ENCODE data around the gene PITPNM2. TPM values are rescaled to one million over a fixed set of nuclear protein-coding genes. Genes with fewer than 3 reads are reported as not detected.

PITPNM2 gene
- total and polyA plus RNA-seq, 9 of the 15 experiments (the other 6 are each of a cell fraction or from before 2014, with no cell fraction given) = 0.03 to 10.8 (median 2.9) TPM

DNA sequence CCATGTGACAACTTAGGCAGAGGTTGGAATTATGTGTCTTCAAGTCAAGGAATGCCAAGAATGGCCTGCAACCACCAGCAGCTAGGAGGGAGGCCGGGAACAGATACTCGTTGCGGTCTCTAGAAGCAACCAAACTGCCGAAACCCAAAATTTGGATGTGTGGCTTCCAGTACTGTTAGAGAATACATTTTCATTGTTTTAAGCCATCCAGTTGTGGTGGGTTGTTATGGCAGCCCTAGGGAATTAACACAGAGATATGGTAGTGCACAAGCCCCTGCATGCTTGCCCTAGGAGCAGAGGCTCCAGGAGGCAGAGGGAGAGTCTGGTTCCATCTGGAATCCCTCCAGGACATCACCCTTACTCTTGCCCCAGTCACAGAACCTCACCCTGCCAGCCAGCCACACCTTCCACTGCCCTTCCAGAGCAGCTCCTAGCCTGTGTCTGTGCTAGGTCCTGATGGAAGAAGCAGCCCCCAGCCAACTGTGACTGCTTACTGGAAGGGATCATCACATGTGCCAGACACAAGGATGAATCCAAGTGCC, 19.5 kb downstream of the PITPNM2 start (continued):
- no peak for TF ChIP-seq PHF8 (IDR thresholded peaks at IDR 0.05; ENCODE audit: borderline replicate concordance, low read length)
- TF ChIP-seq ZBED1 (IDR thresholded peaks at IDR 0.05) = no peak
- TF ChIP-seq, protein P1, sequence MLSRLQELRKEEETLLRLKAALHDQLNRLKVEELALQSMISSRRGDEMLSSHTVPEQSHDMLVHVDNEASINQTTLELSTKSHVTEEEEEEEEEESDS (CRISPR knock-in tag; IDR thresholded peaks at IDR 0.05) = no peak
- TF ChIP-seq NFXL1 (CRISPR knock-in tag; IDR thresholded peaks at IDR 0.05) = no peak

DNA sequence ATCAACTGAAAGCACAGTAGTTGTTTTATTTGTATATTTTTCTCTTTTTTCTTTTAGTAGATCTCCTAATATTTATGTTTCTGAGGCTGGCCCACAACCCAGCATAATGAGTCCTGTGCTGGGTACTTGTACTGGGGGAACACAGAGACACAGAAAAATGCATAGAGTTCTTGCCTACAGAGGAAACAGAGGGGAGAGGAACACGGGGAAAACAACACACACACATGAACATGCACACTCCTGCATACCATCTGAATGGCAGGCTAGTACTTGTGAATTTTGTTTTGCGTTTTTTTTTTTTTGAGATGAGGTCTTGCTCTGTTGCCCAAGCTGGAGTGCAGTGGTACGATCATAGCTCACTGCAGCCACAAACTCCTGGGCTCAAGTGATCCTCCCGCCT, 21.3 kb downstream of the PITPNM2 start:
- H3K9ac ChIP-seq (ENCODE audit: insufficient read depth in 1 of 2, low read depth in 2 of 2, low read length in 2 of 2) = no peak overlapping the region
- WGBS (ENCODE audit: insufficient coverage, low coverage, missing lambda C conversion rate) = 59% methylated on average over 4 of the region's 4 CpGs
- no peak for ATAC-seq
- H2AFZ ChIP-seq (ENCODE audit: low read depth, low read length) = no peak overlapping the region
- no peak for DNase-seq (ENCODE audit: extremely low read depth in 1 of 4, low spot score in 3 of 4)
- peaks cover 13 to 24% of the 10 kb centered on the region in 2 experiments; a peak in 4 of 5 replicates for H3K4me1 ChIP-seq (replicated peaks in 1 of 2; ENCODE audit: control insufficient read depth in 2 of 2, insufficient read depth in 2 of 2, low read length in 2 of 2)
- H3K27me3 ChIP-seq (ENCODE audit: control insufficient read depth in 2 of 2, insufficient read depth in 2 of 2, low read length in 2 of 2) = no peaks in the 10 kb centered on the region
- in situ Hi-C loops (cut with MboI) = no loop called here
- no peak overlapping the region for H3K27ac ChIP-seq (ENCODE audit: extremely low read depth, low read depth, low read length)
- H4K20me1 ChIP-seq (replicated peaks; ENCODE audit: control insufficient read depth, insufficient read depth, low read length) = peaks cover 7% of the 10 kb centered on the region; the same call in 1 of the 2 replicates
- no peaks in the 10 kb centered on the region for H3K79me2 ChIP-seq (ENCODE audit: control insufficient read depth, insufficient read depth, low read length)
- H3K9me1 ChIP-seq (ENCODE audit: control insufficient read depth, insufficient read depth, low read length) = no peaks in the 10 kb centered on the region
- no peak for FAIRE-seq
- TF ChIP-seq NFATC3 (IDR thresholded peaks at IDR 0.05) (no peak), SIX5 (IDR thresholded peaks at IDR 0.05; ENCODE audit: borderline replicate concordance in 1 of 2, insufficient read depth in 1 of 2, low read depth in 1 of 2, low read length in 2 of 2) (no peak), SMAD1 (IDR thresholded peaks at IDR 0.05; ENCODE audit: low read depth, low read length, partially characterized antibody) (no peak), ASH1L (IDR thresholded peaks at IDR 0.05; ENCODE audit: borderline replicate concordance, low read depth, partially characterized antibody) (no peak), KLF16 (IDR thresholded peaks at IDR 0.05) (no peak), SRF (CRISPR knock-in tag; IDR thresholded peaks at IDR 0.05) (no peak), ZFP1 (CRISPR knock-in tag; IDR thresholded peaks at IDR 0.05) (no peak), KDM2B (CRISPR knock-in tag; IDR thresholded peaks at IDR 0.05) (no peak), NCOR1 (IDR thresholded peaks at IDR 0.05) (no peak), FOXA3 (CRISPR knock-in tag; conservative IDR thresholded peaks at IDR 0.05 in 1 of 2, IDR thresholded peaks at IDR 0.05 in 1 of 2) (no peak)
- TF ChIP-seq, protein P2, sequence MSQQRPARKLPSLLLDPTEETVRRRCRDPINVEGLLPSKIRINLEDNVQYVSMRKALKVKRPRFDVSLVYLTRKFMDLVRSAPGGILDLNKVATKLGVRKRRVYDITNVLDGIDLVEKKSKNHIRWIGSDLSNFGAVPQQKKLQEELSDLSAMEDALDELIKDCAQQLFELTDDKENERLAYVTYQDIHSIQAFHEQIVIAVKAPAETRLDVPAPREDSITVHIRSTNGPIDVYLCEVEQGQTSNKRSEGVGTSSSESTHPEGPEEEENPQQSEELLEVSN (IDR thresholded peaks at IDR 0.05; ENCODE audit: borderline replicate concordance in 1 of 2, extremely low read depth in 1 of 2, insufficient read depth in 1 of 2, insufficient read length in 1 of 2, low read depth in 1 of 2, low read length in 1 of 2, poor library complexity in 1 of 2, severe bottlenecking in 1 of 2) = no peak
- TF ChIP-seq, protein P3, sequence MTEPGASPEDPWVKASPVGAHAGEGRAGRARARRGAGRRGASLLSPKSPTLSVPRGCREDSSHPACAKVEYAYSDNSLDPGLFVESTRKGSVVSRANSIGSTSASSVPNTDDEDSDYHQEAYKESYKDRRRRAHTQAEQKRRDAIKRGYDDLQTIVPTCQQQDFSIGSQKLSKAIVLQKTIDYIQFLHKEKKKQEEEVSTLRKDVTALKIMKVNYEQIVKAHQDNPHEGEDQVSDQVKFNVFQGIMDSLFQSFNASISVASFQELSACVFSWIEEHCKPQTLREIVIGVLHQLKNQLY (CRISPR knock-in tag; conservative IDR thresholded peaks at IDR 0.05) = no peak
- no peak overlapping the region for H3K4me2 ChIP-seq (ENCODE audit: insufficient read depth, low read length)
- ChIA-PET POLR2A (no interaction called here), CTCF (ENCODE audit: low intra/inter-chr PET ratio) (no interaction called here)
- no peaks in the 10 kb centered on the region for H3K36me3 ChIP-seq (ENCODE audit: control insufficient read depth, insufficient read depth, low read length)
- BruUV-seq (replicated peaks) = no TSS peak
- intact Hi-C loops (cut with micrococcal nuclease) = no loop called here
- no peak overlapping the region for H3K4me3 ChIP-seq
- H3K9me3 ChIP-seq (replicated peaks; ENCODE audit: control insufficient read depth, insufficient read depth, low read depth, low read length) = no peaks in the 10 kb centered on the region

Data from K562 (cell line).